GM21529 (cell line): ENCODE measurements around the gene C11orf16.
"Not testable (repeated sequence)": the region's sequence is repeated elsewhere in the genome, so short reads cannot be mapped to it uniquely, and the experiment has no call there.

Source experiments
- ATAC-seq: cut with Tn5 transposase; IDR thresholded peaks from one replicate; pipeline ENCODE4 v1.9.1; 2021; ENCODE audit not compliant: unreplicated experiment

The C11orf16 gene

GRCh38 chr11:8937159-8937558 is 4.4 kb upstream of the C11orf16 start:
- peak; percentile 56 for ATAC-seq

- not testable (repeated sequence) for ATAC-seq
These were observed 3.0 kb upstream of the C11orf16 start for GRCh38 chr11:8935789-8936188.

- ATAC-seq = no peak
These were observed 2.2 kb upstream of the C11orf16 start for GRCh38 chr11:8934742-8935488.

GRCh38 chr11:8933931-8934330 is 1.2 kb upstream of the C11orf16 start:
- no peak for ATAC-seq

GRCh38 chr11:8930456-8931175 is 2.1 kb downstream of the C11orf16 start:
- no peak for ATAC-seq

- ATAC-seq = no peak
These were observed 3.6 kb downstream of the C11orf16 start for GRCh38 chr11:8928981-8929615.

GRCh38 chr11:8928205-8928604 is 4.5 kb downstream of the C11orf16 start:
- no peak for ATAC-seq

GRCh38 chr11:8927233-8927632 is 5.5 kb downstream of the C11orf16 start:
- ATAC-seq = no peak

- ATAC-seq = no peak
These were observed 6.5 kb downstream of the C11orf16 start for GRCh38 chr11:8926236-8926635.

- no peak for ATAC-seq
These were observed 7.0 kb downstream of the C11orf16 start for GRCh38 chr11:8925711-8926110.

GRCh38 chr11:8922691-8923090 is 10.1 kb downstream of the C11orf16 start:
- ATAC-seq = no peak

GRCh38 chr11:8917157-8917825 is 15.5 kb downstream of the C11orf16 start:
- ATAC-seq = no peak

GRCh38 chr11:8914661-8915018 is 18.1 kb downstream of the C11orf16 start:
- ATAC-seq = no peak

GRCh38 chr11:8913961-8914660 is 18.6 kb downstream of the C11orf16 start:
- ATAC-seq = no peak

GRCh38 chr11:8911029-8911823 is 21.5 kb downstream of the C11orf16 start, which contains the start of gene AKIP1:
AKIP1 (plus strand) TSS chr11:8911189; CDS start chr11:8911450, 261 bp downstream.
- ATAC-seq = peak; percentile 80

GRCh38 chr11:8910649-8911026 is 22.1 kb downstream of the C11orf16 start:
- ATAC-seq = peak; percentile 19

GRCh38 chr11:8908099-8908498 is 24.6 kb downstream of the C11orf16 start:
- ATAC-seq = no peak

GRCh38 chr11:8907116-8907515 is 25.6 kb downstream of the C11orf16 start:
- ATAC-seq = no peak

- ATAC-seq = no peak
These were observed 27.1 kb downstream of the C11orf16 start for GRCh38 chr11:8905528-8906165.
